Neural cell (in vitro differentiated cells): ENCODE results near the gene TTC8. TPM values are rescaled to one million over a fixed set of nuclear protein-coding genes. Genes with fewer than 3 reads are reported as not detected.

Experiments used
- H2AFZ ChIP-seq: fragments of 200-600, 300-800 bp; sonication (generic), shearing (Covaris generic); 2 replicates; pipeline ENCODE4 v1.6.0; 2014; ENCODE audit warnings: low read depth, mild to moderate bottlenecking, antibody characterized with exemption, low read length, moderate library complexity
- H3F3A ChIP-seq: fragments of 200-600 bp; shearing (Covaris generic); 2 replicates; pipeline ENCODE4 v1.6.1; 2016; ENCODE audit warnings: mild to moderate bottlenecking, moderate library complexity, mixed read lengths, antibody characterized with exemption, low read length; ENCODE audit not compliant: insufficient read depth, poor library complexity, severe bottlenecking
- H3K27ac ChIP-seq: fragments of 200-600, 300-800 bp; sonication (generic), shearing (Covaris generic); 2 replicates; pipeline ENCODE4 v1.5.1; 2014; ENCODE audit warnings: mild to moderate bottlenecking, low read length, moderate library complexity
- H3K27me3 ChIP-seq: fragments of 300-800, 200-600 bp; sonication (generic), shearing (Covaris generic); 2 replicates; pipeline ENCODE4 v1.6.0; 2014; ENCODE audit warnings: mild to moderate bottlenecking, low read depth, low read length, moderate library complexity; ENCODE audit not compliant: insufficient read depth
- H3K36me3 ChIP-seq: fragments of 300-800, 200-600 bp; sonication (generic), shearing (Covaris generic); 2 replicates; pipeline ENCODE4 v1.5.1; 2014; ENCODE audit warnings: mild to moderate bottlenecking, antibody characterized with exemption, low read length, moderate library complexity; ENCODE audit not compliant: insufficient read depth
- H3K4me2 ChIP-seq: fragments of 300-800, 200-600 bp; sonication (generic), shearing (Covaris generic); 2 replicates; pipeline ENCODE4 v1.6.0; 2014; ENCODE audit warnings: mild to moderate bottlenecking, low read length
- H3K4me3 ChIP-seq: fragments of 300-800, 200-600 bp; sonication (generic), shearing (Covaris generic); 2 replicates; pipeline ENCODE4 v1.5.1; 2014; ENCODE audit warnings: mild to moderate bottlenecking, low read length, moderate library complexity
- H3K79me2 ChIP-seq: fragments of 200-600 bp; shearing (Covaris generic); replicated peaks from 2 replicates; pipeline ENCODE4 v1.6.0; 2014; ENCODE audit warnings: mild to moderate bottlenecking, low read length, moderate library complexity; ENCODE audit not compliant: insufficient read depth
- H3K9ac ChIP-seq: fragments of 300-800, 200-600 bp; sonication (generic), shearing (Covaris generic); 2 replicates; pipeline ENCODE4 v1.6.1; 2016; ENCODE audit warnings: mild to moderate bottlenecking, low read length, mixed read lengths
- H3K9me2 ChIP-seq: fragments of 200-600 bp; shearing (Covaris generic); 2 replicates; pipeline ENCODE4 v1.6.1; 2016; ENCODE audit warnings: mild to moderate bottlenecking, low read length, mixed read lengths; ENCODE audit not compliant: insufficient read depth
- H3K9me3 ChIP-seq: fragments of 200-600, 300-800 bp; sonication (generic), shearing (Covaris generic); 2 replicates; pipeline ENCODE4 v1.6.1; 2016; ENCODE audit warnings: mild to moderate bottlenecking, mixed run types, low read length, moderate library complexity, mixed read lengths
- H4K20me1 ChIP-seq: fragments of 200-600 bp; shearing (Covaris generic); 2 replicates; pipeline ENCODE4 v1.6.1; 2016; ENCODE audit warnings: mild to moderate bottlenecking, mixed run types; ENCODE audit not compliant: insufficient read depth
- CTCF ChIP-seq: fragments of 450-650 bp; IDR thresholded peaks from 2 replicates; pipeline ENCODE4 v1.5.1; 2014; ENCODE audit warnings: antibody characterized with exemption, mild to moderate bottlenecking, moderate library complexity; ENCODE audit not compliant: poor library complexity, severe bottlenecking
- EP300 ChIP-seq: fragments of 450-650 bp; conservative IDR thresholded peaks from 2 replicates; pipeline ENCODE4 v1.6.1; 2014; ENCODE audit warnings: antibody characterized with exemption, mild to moderate bottlenecking, moderate library complexity; ENCODE audit not compliant: poor library complexity, severe bottlenecking
- EZH2 ChIP-seq: fragments of 200-600, 300-800 bp; shearing (Covaris generic), sonication (generic); IDR thresholded peaks from 2 replicates; pipeline ENCODE4 v1.6.1; 2014; ENCODE audit warnings: antibody characterized with exemption, low read length, borderline replicate concordance, mild to moderate bottlenecking; ENCODE audit not compliant: insufficient read depth, poor library complexity, severe bottlenecking
- MXI1 ChIP-seq: fragments of 450-650 bp; conservative IDR thresholded peaks from 2 replicates; pipeline ENCODE4 v1.6.1; 2014; ENCODE audit warnings: antibody characterized with exemption, mild to moderate bottlenecking; ENCODE audit not compliant: poor library complexity, severe bottlenecking
- POLR2AphosphoS5 ChIP-seq: IDR thresholded peaks from 2 replicates; pipeline ENCODE4 v1.6.1; 2012
- RAD21 ChIP-seq: fragments of 450-650 bp; conservative IDR thresholded peaks from 2 replicates; pipeline ENCODE4 v1.6.1; 2014; ENCODE audit warnings: antibody characterized with exemption, mild to moderate bottlenecking, moderate library complexity
- REST ChIP-seq: IDR thresholded peaks from 2 replicates; pipeline ENCODE4 v1.6.1; 2012; ENCODE audit warnings: borderline replicate concordance
- SMC3 ChIP-seq: fragments of 450-650 bp; conservative IDR thresholded peaks from 2 replicates; pipeline ENCODE4 v1.6.1; 2014; ENCODE audit warnings: antibody characterized with exemption, mild to moderate bottlenecking, moderate library complexity; ENCODE audit not compliant: poor library complexity
- TAF1 ChIP-seq: IDR thresholded peaks from 2 replicates; pipeline ENCODE4 v1.6.1; 2012; ENCODE audit warnings: low read depth
- polyA plus RNA-seq: library from polyadenylated mRNA; depleted of rRNA; stranded (reverse); fragments of >200 nt; gene quantifications from 2 replicates; pipeline ENCODE4 v1.2.3, GENCODE V29; 2014

The TTC8 gene
- polyA plus RNA-seq, 1 donor from 2014 or later: 28.1 TPM

GRCh38 chr14:88791629-88792472 is 32.6 kb upstream of the TTC8 start:
- Histone ChIP-seq H3K4me3 (peak overlapping the region; percentile 87), H4K20me1 (no peaks in the 10 kb centered on the region), H3K9me3 (no peaks in the 10 kb centered on the region), H3K27ac (peak overlapping the region; percentile 36), H3K27me3 (peaks cover 16% of the 10 kb centered on the region), H3K4me2 (peak overlapping the region; percentile 82), H3K9me2 (no peaks in the 10 kb centered on the region), H3K79me2 (peaks cover 49% of the 10 kb centered on the region), H3F3A (no peaks in the 10 kb centered on the region), H3K36me3 (no peaks in the 10 kb centered on the region), H2AFZ (peak overlapping the region; percentile 49), H3K9ac (peak overlapping the region; percentile 75)
- TF ChIP-seq REST (no peak), CTCF (no peak), SMC3 (no peak), POLR2AphosphoS5 (no peak), EZH2 (no peak)

GRCh38 chr14:88792473-88793258 is 31.8 kb upstream of the TTC8 start, which contains the start of gene EML5:
TSS of gene EML5 (minus strand) at chr14:88792953. CDS start at chr14:88792503, 450 bp downstream.
- H2AFZ ChIP-seq: peak within 1 kb of the TSS; percentile 49
- peak within 1 kb of the TSS; percentile 72 for H3K27ac ChIP-seq
- no peaks in the 10 kb centered on the region for H3K9me3 ChIP-seq
- peak within 1 kb of the TSS; percentile 82 for H3K4me2 ChIP-seq
- H3F3A ChIP-seq: no peaks in the 10 kb centered on the region
- peaks cover 41% of the 10 kb centered on the region for H3K79me2 ChIP-seq
- peaks cover 16% of the 10 kb centered on the region for H3K27me3 ChIP-seq
- peak within 1 kb of the TSS; percentile 75 for H3K9ac ChIP-seq
- no peaks in the 10 kb centered on the region for H3K36me3 ChIP-seq
- no peaks in the 10 kb centered on the region for H3K9me2 ChIP-seq
- peak within 1 kb of the TSS; percentile 87 for H3K4me3 ChIP-seq
- no peaks in the 10 kb centered on the region for H4K20me1 ChIP-seq
- TF ChIP-seq EP300 (no peak), MXI1 (peak; percentile 50), POLR2AphosphoS5 (peak; percentile 69), REST (no peak), SMC3 (peak; percentile 27), RAD21 (peak; percentile 64), EZH2 (no peak), TAF1 (no peak), CTCF (peak; percentile 73)
